GM12873 (cell line): Measurements from ENCODE around the gene CLEC14A.

Source experiments
- TF ChIP-seq, protein P1 (sequence below): IDR thresholded peaks from 2 replicates; pipeline ENCODE4 v1.5.1; 2012; ENCODE audit warnings: low read depth, mild to moderate bottlenecking, moderate library complexity, low read length, control low read depth; ENCODE audit not compliant: insufficient read depth; ENCODE audit errors: missing control alignments

The CLEC14A gene

DNA sequence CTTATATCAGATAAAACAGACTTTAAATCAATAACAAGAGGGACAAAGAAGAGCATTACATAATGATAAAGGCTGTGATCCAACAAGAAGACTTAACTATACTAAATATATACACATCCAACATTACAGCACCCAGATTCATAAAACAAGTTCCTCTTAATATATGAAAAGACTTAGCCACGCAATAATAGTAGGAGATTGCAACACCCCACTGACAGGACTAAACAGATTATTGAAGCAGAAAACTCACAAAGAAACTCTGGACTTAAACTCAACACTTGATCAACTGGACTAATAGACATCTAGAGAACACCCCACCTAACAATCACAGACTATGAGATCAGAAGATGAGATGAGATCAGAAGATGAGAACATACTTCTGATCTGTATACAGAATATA, 5.7 kb upstream of the CLEC14A start:
- TF ChIP-seq, protein P1, sequence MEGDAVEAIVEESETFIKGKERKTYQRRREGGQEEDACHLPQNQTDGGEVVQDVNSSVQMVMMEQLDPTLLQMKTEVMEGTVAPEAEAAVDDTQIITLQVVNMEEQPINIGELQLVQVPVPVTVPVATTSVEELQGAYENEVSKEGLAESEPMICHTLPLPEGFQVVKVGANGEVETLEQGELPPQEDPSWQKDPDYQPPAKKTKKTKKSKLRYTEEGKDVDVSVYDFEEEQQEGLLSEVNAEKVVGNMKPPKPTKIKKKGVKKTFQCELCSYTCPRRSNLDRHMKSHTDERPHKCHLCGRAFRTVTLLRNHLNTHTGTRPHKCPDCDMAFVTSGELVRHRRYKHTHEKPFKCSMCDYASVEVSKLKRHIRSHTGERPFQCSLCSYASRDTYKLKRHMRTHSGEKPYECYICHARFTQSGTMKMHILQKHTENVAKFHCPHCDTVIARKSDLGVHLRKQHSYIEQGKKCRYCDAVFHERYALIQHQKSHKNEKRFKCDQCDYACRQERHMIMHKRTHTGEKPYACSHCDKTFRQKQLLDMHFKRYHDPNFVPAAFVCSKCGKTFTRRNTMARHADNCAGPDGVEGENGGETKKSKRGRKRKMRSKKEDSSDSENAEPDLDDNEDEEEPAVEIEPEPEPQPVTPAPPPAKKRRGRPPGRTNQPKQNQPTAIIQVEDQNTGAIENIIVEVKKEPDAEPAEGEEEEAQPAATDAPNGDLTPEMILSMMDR: no peak

DNA sequence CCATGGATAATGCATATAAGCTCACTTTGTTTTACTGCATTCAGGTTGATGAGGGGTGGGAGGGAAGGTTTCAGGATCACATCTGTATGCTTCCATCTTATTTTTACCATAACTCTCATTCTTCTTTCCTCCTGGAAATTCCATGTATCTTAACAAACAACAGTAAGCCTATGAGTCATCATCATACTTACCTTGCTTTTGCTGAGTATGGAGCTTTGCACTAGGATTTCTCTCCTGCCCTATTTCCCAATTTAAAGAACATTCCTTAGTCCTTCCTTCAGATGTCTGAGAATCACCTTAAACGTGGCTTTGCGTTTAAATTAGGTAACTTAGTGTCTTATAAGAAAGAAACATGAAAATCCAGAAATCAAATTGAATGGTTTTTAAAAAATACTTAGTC, 1.6 kb upstream of the CLEC14A start:
- TF ChIP-seq, protein P1: no peak

- TF ChIP-seq, protein P1: no peak
Observed at GRCh38 chr14:38256533-38256840, 594 bp upstream of the CLEC14A start.

GRCh38 chr14:38255408-38255672, 553 bp downstream of the CLEC14A start:
- TF ChIP-seq, protein P1: no peak

DNA sequence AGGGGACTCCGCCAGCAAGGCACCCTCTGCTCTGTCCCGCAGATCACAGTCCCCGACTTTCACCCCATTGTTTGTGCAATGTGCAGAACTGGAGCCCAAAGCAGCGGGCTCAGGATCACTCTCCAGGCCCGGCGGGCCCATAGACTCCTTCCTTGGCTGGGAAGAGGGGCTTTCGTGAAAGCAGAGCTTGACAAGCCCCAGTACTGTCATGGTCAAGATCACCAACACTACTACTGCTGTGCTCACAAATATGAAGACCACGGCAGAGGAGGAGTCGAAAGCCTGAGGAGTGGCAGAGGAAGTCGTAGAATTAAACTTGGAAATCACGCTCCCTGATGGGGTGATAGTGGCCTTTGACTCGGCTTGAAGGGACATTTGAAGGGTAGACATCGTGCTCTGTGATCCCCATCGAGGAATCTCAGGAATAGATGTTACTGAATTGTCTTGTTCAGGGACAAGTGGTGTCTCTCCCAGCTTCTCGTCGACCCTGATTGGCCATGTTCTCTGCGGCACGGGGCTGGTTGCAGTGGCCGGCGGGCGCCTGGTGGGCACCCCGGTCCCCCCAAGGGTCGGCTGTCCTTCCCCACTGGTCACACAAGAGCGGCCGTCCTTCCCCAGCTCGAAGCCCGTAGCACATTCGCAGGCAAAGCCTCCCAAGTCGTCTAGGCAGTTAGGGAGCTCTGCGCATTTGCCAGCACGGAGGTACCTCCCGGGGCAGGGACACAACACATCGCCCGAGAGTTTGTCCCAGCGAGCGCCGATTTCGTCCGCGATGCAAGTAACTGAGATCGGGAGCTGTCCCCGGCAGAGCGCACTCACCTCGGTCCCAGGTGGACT, 1.1 kb downstream of the CLEC14A start:
- TF ChIP-seq, protein P1: no peak

- TF ChIP-seq, protein P1: no peak
Observed at GRCh38 chr14:38253676-38254075, 2.2 kb downstream of the CLEC14A start.

DNA sequence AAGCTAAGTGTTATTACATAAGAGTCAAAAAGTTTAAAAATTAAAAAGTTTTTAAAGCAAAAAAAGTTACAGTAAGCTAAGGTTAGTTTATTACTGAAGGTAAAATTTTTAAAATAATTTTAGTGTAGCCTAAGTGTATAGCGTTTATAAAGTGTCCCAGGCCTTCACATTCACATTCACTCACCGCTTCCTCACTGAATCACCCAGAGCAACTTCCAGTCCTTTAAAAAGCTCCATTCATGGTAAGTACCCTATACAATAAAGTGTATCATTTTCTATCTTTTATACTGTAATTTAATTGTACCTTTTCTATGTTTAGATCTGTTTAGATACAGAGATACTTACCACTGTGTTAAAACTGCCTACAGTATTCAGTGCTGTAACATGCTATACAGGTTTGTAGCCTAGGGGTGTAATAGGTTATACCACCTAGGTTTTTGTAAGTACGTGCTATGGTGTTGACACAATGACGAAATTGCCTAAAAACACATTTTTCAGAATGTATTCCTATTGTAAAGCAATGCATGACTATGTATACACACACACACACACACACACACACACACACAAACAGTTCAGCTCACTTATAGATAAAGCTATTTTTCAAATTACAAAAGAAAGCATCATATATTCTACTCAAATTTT, 3.7 kb downstream of the CLEC14A start:
- TF ChIP-seq, protein P1: no peak
